AG10803 (cell line): ENCODE measurements around the gene HSPH1.
A peak's percentile ranks its signal among the peaks of the same experiment; 100 is the strongest.

Source experiments
- DNase-seq: peaks from one replicate; pipeline ENCODE4 v3.0.0; 2010; ENCODE audit warnings: low read depth
- H3K4me3 ChIP-seq: 2 replicates; pipeline ENCODE4 v1.5.1; 2011; ENCODE audit warnings: mild to moderate bottlenecking, low read length, control low read depth
- TF ChIP-seq, protein P1 (sequence below): conservative IDR thresholded peaks from 2 replicates; pipeline ENCODE4 v1.5.1; 2011; ENCODE audit warnings: mild to moderate bottlenecking, low read length, control low read depth, inconsistent platforms

HSPH1 gene

GRCh38 chr13:31161557-31162150 is at the start of gene HSPH1:
Gene HSPH1 (minus strand): TSS chr13:31161904. CDS start chr13:31161582, 322 bp downstream.
- DNase-seq = peak; percentile 97
- H3K4me3 ChIP-seq = peak within 1 kb of the TSS; percentile 84
- TF ChIP-seq, protein P1, sequence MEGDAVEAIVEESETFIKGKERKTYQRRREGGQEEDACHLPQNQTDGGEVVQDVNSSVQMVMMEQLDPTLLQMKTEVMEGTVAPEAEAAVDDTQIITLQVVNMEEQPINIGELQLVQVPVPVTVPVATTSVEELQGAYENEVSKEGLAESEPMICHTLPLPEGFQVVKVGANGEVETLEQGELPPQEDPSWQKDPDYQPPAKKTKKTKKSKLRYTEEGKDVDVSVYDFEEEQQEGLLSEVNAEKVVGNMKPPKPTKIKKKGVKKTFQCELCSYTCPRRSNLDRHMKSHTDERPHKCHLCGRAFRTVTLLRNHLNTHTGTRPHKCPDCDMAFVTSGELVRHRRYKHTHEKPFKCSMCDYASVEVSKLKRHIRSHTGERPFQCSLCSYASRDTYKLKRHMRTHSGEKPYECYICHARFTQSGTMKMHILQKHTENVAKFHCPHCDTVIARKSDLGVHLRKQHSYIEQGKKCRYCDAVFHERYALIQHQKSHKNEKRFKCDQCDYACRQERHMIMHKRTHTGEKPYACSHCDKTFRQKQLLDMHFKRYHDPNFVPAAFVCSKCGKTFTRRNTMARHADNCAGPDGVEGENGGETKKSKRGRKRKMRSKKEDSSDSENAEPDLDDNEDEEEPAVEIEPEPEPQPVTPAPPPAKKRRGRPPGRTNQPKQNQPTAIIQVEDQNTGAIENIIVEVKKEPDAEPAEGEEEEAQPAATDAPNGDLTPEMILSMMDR = peak; percentile 30

GRCh38 chr13:31209841-31210210 is 48.1 kb upstream of the HSPH1 start:
- no peak for DNase-seq
- H3K4me3 ChIP-seq = no peak overlapping the region
- TF ChIP-seq, protein P1 = no peak

DNA sequence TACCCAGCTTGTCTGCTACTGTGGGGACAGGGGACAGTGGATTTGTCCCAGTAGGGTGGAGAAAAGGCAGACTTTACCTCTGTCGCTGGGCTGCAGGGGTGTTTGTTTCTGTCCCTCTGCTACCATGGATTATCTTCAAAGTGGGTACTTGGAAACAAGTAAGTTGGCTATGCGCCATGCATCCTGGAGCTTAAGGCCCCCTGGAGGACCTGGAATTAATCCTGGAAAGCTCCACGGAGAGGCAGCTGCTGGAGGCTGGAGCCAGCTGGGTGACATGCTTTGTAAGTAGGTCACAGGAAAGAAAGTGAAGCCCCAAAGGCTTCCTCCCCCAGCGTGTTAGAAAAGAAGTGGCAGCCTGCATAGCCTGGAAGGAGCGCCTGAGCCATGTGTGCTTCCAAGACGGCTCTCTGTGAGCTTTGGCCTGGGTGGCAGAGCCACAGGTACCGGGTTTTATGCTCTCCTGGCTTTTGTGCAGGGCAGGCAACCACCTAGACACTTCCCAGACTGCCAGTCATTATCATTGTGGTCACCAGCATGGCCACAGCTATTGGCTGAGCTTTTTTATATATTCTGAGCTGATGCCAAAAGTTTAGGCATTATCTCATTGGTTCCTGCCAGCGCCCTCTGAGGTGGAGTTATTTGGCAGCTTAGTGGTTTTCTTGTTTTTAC is 47.6 kb upstream of the HSPH1 start:
- H3K4me3 ChIP-seq = no peak overlapping the region
- DNase-seq = peak; percentile 58
- TF ChIP-seq, protein P1 = no peak

DNA sequence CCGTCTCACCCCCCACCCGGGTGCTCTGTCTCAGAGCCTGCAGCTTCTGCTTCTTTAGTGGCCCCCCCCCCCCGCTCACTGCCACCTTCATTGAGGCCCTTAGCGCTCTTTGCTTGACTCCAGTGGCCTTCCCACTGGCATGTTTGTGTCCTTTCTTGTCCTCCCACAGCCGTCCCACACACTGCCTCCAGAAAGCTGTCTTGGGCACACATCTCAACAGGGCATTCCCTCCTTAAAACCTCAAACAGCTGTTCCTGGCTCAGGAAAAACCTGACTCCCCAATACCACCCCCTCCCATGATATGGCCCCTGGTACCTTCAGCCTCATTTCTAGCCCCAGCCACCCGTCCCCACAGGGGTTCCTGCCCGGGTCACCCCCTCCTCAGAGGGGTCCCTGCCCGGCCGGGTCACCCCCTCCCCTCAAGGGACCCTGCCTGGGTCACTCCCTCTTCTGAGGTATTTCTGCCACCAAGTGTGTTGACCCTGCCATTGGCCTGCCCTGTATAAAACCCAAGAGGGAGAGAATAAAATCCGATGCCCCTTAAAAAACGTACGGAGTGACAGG is 46.9 kb upstream of the HSPH1 start:
- H3K4me3 ChIP-seq = no peak overlapping the region
- no peak for DNase-seq
- TF ChIP-seq, protein P1 = no peak

GRCh38 chr13:31207661-31208552 is 46.2 kb upstream of the HSPH1 start:
- DNase-seq = peak; percentile 68
- TF ChIP-seq, protein P1 = no peak

DNA sequence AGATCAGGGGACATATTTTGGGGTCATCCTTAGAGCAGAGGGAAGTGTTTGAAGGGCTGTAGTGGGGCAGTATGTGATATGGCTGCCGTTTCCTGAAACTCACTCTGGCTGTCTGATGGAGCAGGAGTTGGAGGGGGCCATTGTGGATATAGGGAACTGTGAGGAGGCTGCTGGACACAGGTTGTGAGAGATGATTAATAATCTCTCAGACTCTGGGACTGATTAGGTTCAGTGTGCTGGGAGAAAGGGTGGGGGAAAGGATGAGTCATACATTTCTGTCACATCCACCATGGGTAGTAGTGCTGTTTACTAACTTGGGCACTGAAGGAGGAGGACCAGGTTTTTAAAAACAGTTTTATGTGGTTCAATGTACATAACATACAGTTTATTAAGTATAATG is 42.9 kb upstream of the HSPH1 start:
- TF ChIP-seq, protein P1 = no peak
- H3K4me3 ChIP-seq = no peak overlapping the region
- peak; percentile 61 for DNase-seq

More at GRCh38 chr13:31207661-31208552, 46.2 kb upstream of the HSPH1 start:
- no peak overlapping the region for H3K4me3 ChIP-seq
